ENCODE results near the gene CDK3. TPM values are rescaled to one million over a fixed set of nuclear protein-coding genes. Genes with fewer than 3 reads are reported as not detected.

CDK3 gene
- total and polyA plus RNA-seq, 2 donors (not counting 1 experiment from before 2014, with no cell fraction given): 15.0 to 20.5 TPM

- H3K9me3 ChIP-seq (ENCODE audit: control extremely low read depth in 1 of 3, control insufficient read depth in 2 of 3, insufficient read depth in 1 of 3, low read length in 2 of 3): no peaks in the 10 kb centered on the region
- H3K36me3 ChIP-seq (replicated peaks in 1 of 2; ENCODE audit: control extremely low read depth in 1 of 2, control insufficient read depth in 1 of 2, extremely low read depth in 1 of 2, insufficient read depth in 2 of 2, low read length in 1 of 2): no peaks in the 10 kb centered on the region
- no peak overlapping the region for H3K9ac ChIP-seq (ENCODE audit: low read length)
- no peaks in the 10 kb centered on the region for H3K4me1 Mint-ChIP-seq
- peaks cover 0 to 3% of the 10 kb centered on the region in 2 donors for H3K4me1 ChIP-seq (ENCODE audit: control insufficient read depth in 2 of 2, insufficient read depth in 2 of 2, low read length in 2 of 2)
- H3K4me3 ChIP-seq (ENCODE audit: control extremely low read depth in 1 of 5, extremely low read depth in 1 of 5, insufficient read depth in 1 of 5, low read depth in 2 of 5, low read length in 4 of 5): no peak overlapping the region
- H2AFZ ChIP-seq (ENCODE audit: insufficient read depth, low read depth, low read length, poor library complexity, severe bottlenecking): no peak overlapping the region
- H3K27me3 ChIP-seq (replicated peaks in 1 of 4; ENCODE audit: control extremely low read depth in 1 of 4, control insufficient read depth in 3 of 4, insufficient read depth in 4 of 4, low read length in 3 of 4): no peaks in the 10 kb centered on the region
- DNase-seq (no peak), ATAC-seq (ENCODE audit: low read depth) (no peak)
- WGBS (ENCODE audit: insufficient coverage): 96% methylated on average over 39 of the region's 39 CpGs
- TF ChIP-seq EZH2 (IDR thresholded peaks at IDR 0.05; ENCODE audit: borderline replicate concordance, insufficient read depth, low read depth, low read length, poor library complexity, severe bottlenecking) (no peak), CTCF (IDR thresholded peaks at IDR 0.05) (no peak)
- H3K9me3 Mint-ChIP-seq (ENCODE audit: insufficient read depth): no peaks in the 10 kb centered on the region
- intact Hi-C loops (cut with micrococcal nuclease): loop anchor here (10.0 kb wide), 2 partner anchors 162 to 252 kb away; partner anchors contain the start of gene UNC13D
- no peaks in the 10 kb centered on the region for H3K79me2 ChIP-seq (ENCODE audit: control insufficient read depth, insufficient read depth, low read length)
- no peak overlapping the region for H3K4me3 Mint-ChIP-seq
- no peaks in the 10 kb centered on the region for H4K20me1 ChIP-seq (ENCODE audit: control insufficient read depth, insufficient read depth, low read length, poor library complexity, severe bottlenecking)
- H3K27ac Mint-ChIP-seq: no peak overlapping the region
- H3K4me2 ChIP-seq (replicated peaks; ENCODE audit: low read depth, low read length, poor library complexity, severe bottlenecking): no peak overlapping the region
- H3K27ac ChIP-seq (ENCODE audit: low read length in 2 of 2): no peak overlapping the region
- ChIA-PET CTCF (interaction anchor here (0.7 to 5.5 kb wide), 4 partner anchors 8 to 101 kb away, joined by 4 to 35 read pairs (median 8); partner anchors contain the start of gene MRPL38), POLR2A (no interaction called here)
- H3K27me3 Mint-ChIP-seq: no peaks in the 10 kb centered on the region
Observed at GRCh38 chr17:76007131-76007849, 6.6 kb downstream of the CDK3 start.

GRCh38 chr17:76007850-76008165 is 7.2 kb downstream of the CDK3 start:
- POLR2A ChIA-PET: no interaction called here
- Mint-ChIP-seq H3K4me3 (no peak overlapping the region), H3K27me3 (no peaks in the 10 kb centered on the region), H3K4me1 (no peaks in the 10 kb centered on the region), H3K27ac (no peak overlapping the region), H3K9me3 (ENCODE audit: insufficient read depth) (no peaks in the 10 kb centered on the region)
- no peak for TF ChIP-seq CTCF (IDR thresholded peaks at IDR 0.05)
- no peak for TF ChIP-seq EZH2 (IDR thresholded peaks at IDR 0.05; ENCODE audit: borderline replicate concordance, insufficient read depth, low read depth, low read length, poor library complexity, severe bottlenecking)
- ATAC-seq (ENCODE audit: low read depth) (no peak), DNase-seq (no peak)
- Histone ChIP-seq H4K20me1 (ENCODE audit: control insufficient read depth, insufficient read depth, low read length, poor library complexity, severe bottlenecking) (no peaks in the 10 kb centered on the region), H3K4me2 (replicated peaks; ENCODE audit: low read depth, low read length, poor library complexity, severe bottlenecking) (no peak overlapping the region), H3K9ac (ENCODE audit: low read length) (no peak overlapping the region), H3K4me3 (ENCODE audit: control extremely low read depth in 1 of 5, extremely low read depth in 1 of 5, insufficient read depth in 1 of 5, low read depth in 2 of 5, low read length in 4 of 5) (no peak overlapping the region), H2AFZ (ENCODE audit: insufficient read depth, low read depth, low read length, poor library complexity, severe bottlenecking) (no peak overlapping the region), H3K79me2 (ENCODE audit: control insufficient read depth, insufficient read depth, low read length) (no peaks in the 10 kb centered on the region), H3K27ac (ENCODE audit: low read length in 2 of 2) (no peak overlapping the region), H3K36me3 (replicated peaks in 1 of 2; ENCODE audit: control extremely low read depth in 1 of 2, control insufficient read depth in 1 of 2, extremely low read depth in 1 of 2, insufficient read depth in 2 of 2, low read length in 1 of 2) (no peaks in the 10 kb centered on the region), H3K27me3 (replicated peaks in 1 of 4; ENCODE audit: control extremely low read depth in 1 of 4, control insufficient read depth in 3 of 4, insufficient read depth in 4 of 4, low read length in 3 of 4) (no peaks in the 10 kb centered on the region), H3K4me1 (ENCODE audit: control insufficient read depth in 2 of 2, insufficient read depth in 2 of 2, low read length in 2 of 2) (peaks cover 0 to 3% of the 10 kb centered on the region in 2 donors), H3K9me3 (ENCODE audit: control extremely low read depth in 1 of 3, control insufficient read depth in 2 of 3, insufficient read depth in 1 of 3, low read length in 2 of 3) (no peaks in the 10 kb centered on the region)
- CTCF ChIA-PET: interaction anchor here (0.7 to 5.5 kb wide), 5 partner anchors 9 to 102 kb away, joined by 4 to 35 read pairs (median 8); partner anchors contain the start of gene MRPL38
- WGBS (ENCODE audit: insufficient coverage): 94% methylated on average over 16 of the region's 16 CpGs
- intact Hi-C loops (cut with micrococcal nuclease): loop anchor here (10.0 kb wide), 2 partner anchors 163 to 253 kb away; partner anchors contain the start of gene UNC13D
